ENCODE results near the gene DOK7.

The DOK7 gene

GRCh38 chr4:3517731-3518510 lies 54.8 kb downstream of the DOK7 start:
- DNase-seq (ENCODE audit: extremely low read depth in 1 of 2, low read depth in 1 of 2), result no peak

DNA sequence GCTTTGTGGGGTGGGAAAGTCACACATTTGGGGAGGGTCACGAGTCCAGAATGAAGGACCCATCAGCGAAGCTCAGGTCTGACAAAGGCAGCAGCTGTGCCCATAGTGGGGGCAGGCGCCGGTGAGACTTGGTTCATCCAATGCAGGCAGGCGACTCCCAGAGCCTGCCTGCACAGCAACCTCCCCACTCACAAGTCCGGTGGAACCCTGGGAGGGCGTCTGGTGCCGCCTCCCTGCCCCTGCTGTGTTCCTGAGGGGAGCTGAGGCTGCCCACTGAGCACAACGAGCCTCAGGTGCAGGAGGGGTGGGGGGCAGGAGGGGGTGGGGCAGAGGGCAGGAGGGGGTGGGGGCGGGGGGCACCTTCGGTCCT lies 55.4 kb downstream of the DOK7 start:
- DNase-seq (ENCODE audit: extremely low read depth in 1 of 2, low read depth in 1 of 2), result no peak

- DNase-seq (ENCODE audit: extremely low read depth in 1 of 2, low read depth in 1 of 2), result no peak
Observed at GRCh38 chr4:3518941-3519340, 55.8 kb downstream of the DOK7 start.

- no peak for DNase-seq (ENCODE audit: extremely low read depth in 1 of 2, low read depth in 1 of 2)
Observed at GRCh38 chr4:3519468-3520264, 56.6 kb downstream of the DOK7 start.

DNA sequence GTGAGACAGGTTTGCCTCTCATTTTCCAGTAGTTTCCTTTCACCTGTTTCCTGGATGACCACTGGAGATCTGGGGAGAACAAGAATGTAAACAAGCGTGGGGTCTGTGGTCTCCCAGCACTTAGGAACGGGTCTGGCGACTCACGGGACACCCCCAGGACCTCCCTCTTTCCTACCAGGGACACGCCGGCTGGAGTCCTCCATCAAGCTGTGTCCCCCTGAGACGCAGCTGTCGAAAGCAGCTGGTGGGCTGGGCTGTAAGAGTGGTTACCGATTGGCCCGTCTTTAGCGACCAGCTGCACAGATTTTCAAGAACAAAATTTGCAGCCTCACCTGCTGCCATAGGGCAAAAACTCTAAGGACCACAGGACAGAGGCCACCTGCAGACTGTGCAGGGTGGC lies 57.2 kb downstream of the DOK7 start:
- no peak for DNase-seq (ENCODE audit: extremely low read depth in 1 of 2, low read depth in 1 of 2)

DNA sequence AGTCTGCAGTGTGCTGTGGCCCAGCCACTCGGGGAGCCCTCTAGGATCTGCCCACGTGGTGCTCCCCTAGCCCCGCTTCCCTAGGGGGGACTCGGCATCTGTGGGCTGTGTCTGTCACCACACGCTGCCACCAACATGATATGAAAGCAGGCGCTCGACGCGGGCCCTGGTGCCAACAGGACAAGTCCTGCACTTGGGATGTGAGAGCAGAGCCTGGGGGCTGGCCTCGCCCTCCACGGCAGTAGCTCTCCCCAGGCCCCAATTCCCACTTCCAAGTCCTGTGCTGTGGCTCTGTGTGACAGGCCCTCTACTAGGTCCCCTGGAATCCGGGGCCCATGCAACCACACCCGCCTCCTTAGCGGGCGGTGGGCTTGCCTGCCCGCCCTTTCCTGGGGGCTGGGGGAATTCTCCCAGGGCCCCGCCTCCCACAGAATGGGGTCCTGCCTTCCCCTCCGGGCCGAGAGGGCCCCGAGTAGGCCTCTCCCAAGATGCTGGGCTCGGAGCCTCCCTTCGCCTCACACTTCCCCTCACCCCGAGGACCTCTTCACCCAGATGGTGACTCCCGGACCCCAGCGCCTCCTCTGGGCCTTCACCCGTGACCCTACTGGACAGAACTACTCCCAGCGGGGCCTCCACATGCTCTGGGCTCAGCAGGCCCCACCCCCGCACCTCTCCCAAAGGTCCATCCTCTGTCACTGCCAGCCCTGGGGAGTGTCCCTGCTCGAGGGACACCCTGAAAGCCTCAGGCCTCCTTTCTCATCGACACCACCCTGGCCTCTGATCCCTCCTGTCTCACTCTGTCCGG lies 57.9 kb downstream of the DOK7 start:
- DNase-seq (ENCODE audit: extremely low read depth in 1 of 2, low read depth in 1 of 2), result no peak

- DNase-seq (ENCODE audit: extremely low read depth in 1 of 2, low read depth in 1 of 2), result no peak
Observed at GRCh38 chr4:3521621-3522325, 58.7 kb downstream of the DOK7 start.

DNA sequence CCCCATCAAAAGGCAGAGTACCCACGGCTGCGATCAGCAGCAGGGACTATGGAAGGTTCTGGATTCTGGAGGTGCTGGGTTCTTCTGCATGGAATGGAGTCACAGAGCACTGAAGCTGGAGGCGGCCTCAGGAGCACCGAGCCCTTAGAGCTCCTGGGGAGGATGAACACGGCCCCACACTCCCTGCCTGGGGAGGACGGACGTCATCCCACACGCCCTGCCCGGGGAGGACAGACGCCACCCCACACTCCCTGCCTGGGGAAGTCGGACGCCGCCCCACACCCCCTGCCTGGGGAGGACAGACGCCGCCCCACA lies 59.2 kb downstream of the DOK7 start:
- DNase-seq (ENCODE audit: extremely low read depth in 1 of 2, low read depth in 1 of 2), result no peak

- no peak for DNase-seq (ENCODE audit: extremely low read depth in 1 of 2, low read depth in 1 of 2)
Observed at GRCh38 chr4:3522651-3523050, 59.5 kb downstream of the DOK7 start.

DNA sequence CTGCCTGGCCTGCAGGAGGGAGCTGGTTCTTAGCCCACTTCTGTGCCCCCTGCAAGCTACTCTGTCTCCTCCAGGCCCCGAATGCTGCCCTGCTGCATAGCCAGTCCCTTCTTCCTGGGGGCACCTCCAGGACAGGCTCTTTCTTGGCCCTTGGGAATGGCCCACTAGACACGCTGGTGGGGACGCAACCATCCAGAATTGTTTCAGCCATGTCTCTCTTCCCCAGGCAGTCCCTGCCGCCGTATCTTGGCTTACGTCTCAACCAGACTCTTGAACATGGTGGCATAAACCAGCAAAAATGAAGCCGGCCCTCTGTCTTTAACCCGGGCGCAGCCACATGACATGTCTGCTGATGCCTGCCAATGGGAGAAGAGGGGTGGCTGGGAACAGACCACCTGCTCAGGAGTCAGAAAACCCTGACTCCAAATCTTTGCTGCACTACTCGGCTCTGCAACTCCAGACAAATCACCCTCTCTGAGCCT lies 60.1 kb downstream of the DOK7 start:
- DNase-seq (ENCODE audit: extremely low read depth in 1 of 2, low read depth in 1 of 2), result no peak

DNA sequence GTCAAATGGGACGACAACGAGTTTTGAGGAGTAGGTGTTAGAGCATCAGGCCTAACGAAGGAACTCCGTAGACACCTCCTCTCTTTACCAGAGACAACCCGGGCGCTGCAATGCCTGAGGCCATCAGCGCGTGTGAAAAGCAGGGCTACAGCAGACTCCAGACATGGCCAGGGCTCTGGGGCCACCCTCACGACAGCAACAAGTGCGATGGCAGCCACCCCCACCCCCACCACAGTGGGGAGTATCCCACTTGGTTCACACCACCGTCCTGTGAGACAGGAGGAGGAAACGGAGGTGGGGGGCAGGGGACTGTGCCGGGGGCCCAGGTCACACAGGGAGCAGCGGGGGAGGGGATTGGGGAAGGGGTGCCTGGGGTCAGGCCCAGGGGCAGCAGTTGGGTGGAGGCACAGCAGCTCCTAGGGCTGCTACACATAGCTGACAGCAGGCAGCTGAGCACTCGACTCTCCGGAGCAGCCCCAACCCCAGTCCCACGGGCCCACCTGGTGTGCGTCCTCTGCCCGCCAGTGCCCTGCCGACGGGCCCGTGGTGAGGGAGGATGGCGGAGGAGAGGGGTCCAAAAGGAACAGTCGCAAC lies 60.6 kb downstream of the DOK7 start:
- no peak for DNase-seq (ENCODE audit: extremely low read depth in 1 of 2, low read depth in 1 of 2)

DNA sequence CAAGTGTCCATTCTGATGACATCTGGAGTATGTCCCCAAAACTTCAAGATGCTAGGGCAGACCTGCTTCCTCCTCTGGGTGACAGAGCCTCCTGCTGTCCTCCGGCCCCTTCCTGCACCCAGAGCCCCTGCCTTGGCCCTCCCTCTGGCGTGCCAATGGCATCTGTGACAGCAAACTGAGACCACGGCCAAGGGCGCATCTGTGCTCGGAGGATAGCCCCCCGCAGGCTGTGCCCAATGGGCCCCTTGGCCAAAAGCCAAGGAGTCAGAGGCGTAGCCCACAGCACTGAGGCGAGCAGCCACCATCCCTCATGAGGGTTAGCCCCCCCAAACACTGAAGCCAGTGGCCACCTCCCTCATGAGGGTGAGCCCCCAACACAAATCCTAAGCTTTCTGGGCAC lies 61.2 kb downstream of the DOK7 start:
- DNase-seq (ENCODE audit: extremely low read depth in 1 of 2, low read depth in 1 of 2), result no peak

GRCh38 chr4:3524920-3525319 lies 61.8 kb downstream of the DOK7 start:
- DNase-seq (ENCODE audit: extremely low read depth in 1 of 2, low read depth in 1 of 2), result no peak

DNA sequence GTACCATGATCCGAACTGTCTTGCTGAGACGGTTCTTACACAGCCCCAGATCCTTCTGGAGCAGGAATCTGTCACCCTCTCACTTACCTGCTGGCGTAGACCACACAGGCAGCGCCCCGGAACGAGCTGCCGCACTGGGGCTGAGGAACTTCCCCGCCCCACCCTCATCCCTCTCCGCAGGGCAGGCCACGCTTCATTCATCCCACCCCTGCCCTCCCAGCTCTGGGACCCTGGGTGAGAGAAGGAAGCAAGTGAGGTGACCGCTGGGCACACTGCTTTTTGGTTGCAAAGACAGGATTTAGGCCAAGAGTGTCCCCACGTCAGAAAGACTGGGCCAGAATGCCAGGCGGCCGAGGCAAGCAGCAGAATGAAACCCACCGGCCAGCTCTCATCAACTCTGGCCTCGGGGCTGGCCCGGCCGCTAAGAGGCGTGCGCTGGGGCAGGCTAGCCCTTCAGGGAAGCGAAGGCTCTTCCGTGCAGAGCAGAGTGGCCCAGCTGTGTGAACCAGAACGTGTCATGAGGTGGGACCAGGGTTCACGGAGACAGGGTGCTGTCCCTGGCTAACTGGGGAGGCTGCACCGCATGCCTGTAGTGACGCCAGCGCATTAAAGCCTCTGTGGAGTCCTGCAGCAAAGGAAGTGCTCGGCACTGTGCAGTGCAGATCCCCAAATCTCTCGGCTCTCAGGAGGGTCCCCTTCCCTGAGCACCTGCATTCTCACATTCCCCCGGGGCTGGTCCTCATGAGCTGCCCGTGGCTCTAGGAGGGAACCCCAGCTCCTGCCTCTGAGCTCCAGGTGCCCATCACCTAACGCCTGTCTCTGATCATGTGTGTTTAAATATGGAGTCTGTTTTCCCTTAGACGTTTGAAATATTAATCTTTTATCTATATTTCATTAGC lies 62.7 kb downstream of the DOK7 start:
- DNase-seq (ENCODE audit: extremely low read depth in 1 of 2, low read depth in 1 of 2), result no peak

DNA sequence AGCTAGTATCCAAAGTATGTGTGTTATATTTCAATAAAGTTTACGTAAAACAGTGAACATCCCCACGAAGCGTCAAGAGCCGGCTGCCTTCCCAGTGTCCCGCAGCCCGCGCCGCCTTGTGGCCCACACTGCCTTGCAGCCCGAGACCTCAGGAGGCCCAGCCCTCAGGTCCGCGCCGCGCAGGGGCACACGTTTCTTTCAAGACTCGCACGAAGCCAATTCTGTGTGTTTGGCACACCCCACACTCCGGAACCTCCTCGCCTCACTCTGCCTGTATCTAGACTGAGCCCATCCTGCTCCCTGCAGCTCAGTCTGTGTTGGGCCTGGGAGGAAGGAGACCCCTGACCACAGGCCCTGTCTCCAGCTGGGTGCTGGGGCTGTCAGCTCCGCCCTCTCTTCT lies 63.4 kb downstream of the DOK7 start:
- no peak for DNase-seq (ENCODE audit: extremely low read depth in 1 of 2, low read depth in 1 of 2)

- DNase-seq (ENCODE audit: extremely low read depth in 1 of 2, low read depth in 1 of 2), result no peak
Observed at GRCh38 chr4:3527101-3527913, 64.2 kb downstream of the DOK7 start.

- no peak for DNase-seq (ENCODE audit: extremely low read depth in 1 of 2, low read depth in 1 of 2)
Observed at GRCh38 chr4:3527914-3528876, 65.1 kb downstream of the DOK7 start.

GRCh38 chr4:3529363-3529762 lies 66.3 kb downstream of the DOK7 start:
- DNase-seq (ENCODE audit: extremely low read depth in 1 of 2, low read depth in 1 of 2), result no peak
